ENCODE data around the gene IRF4.

- TF ChIP-seq POLR2A (IDR thresholded peaks at IDR 0.05; ENCODE audit: low read depth, low read length) (no peak), CTCF (IDR thresholded peaks at IDR 0.05; ENCODE audit: extremely low read depth in 1 of 2, insufficient read depth in 1 of 2, low read depth in 1 of 2, low read length in 2 of 2) (no peak), JUN (IDR thresholded peaks at IDR 0.05; ENCODE audit: borderline replicate concordance, insufficient read depth, insufficient read length, low read depth) (no peak), EZH2 (IDR thresholded peaks at IDR 0.05; ENCODE audit: borderline replicate concordance, low read depth, low read length, severe bottlenecking) (no peak), MYC (IDR thresholded peaks at IDR 0.05; ENCODE audit: low read depth, low read length) (no peak), POLR2AphosphoS5 (IDR thresholded peaks at IDR 0.05; ENCODE audit: insufficient read depth, low read depth, low read length) (no peak), FOS (IDR thresholded peaks at IDR 0.05; ENCODE audit: borderline replicate concordance, insufficient read depth, low read length) (no peak), MAX (IDR thresholded peaks at IDR 0.05; ENCODE audit: insufficient read depth, insufficient read length) (no peak), GATA2 (IDR thresholded peaks at IDR 0.05; ENCODE audit: insufficient read depth, insufficient read length, low read depth, low read length) (no peak)
These were observed 41.2 kb upstream of the IRF4 start for GRCh38 chr6:350371-350770.
